Neuronal stem cell (in vitro differentiated cells): ENCODE results near the gene CEBPB.

Experiments
- DNase-seq: peaks from one replicate; pipeline ENCODE4 v3.0.0-alpha.2; 2013; ENCODE audit warnings: low spot score
- H2AFZ ChIP-seq: one replicate; pipeline ENCODE4 v1.6.1; 2013; ENCODE audit warnings: mild to moderate bottlenecking, low read length, inconsistent platforms
- H2AK5ac ChIP-seq: 2 replicates; pipeline ENCODE4 v1.6.1; 2013; ENCODE audit warnings: low read depth, mild to moderate bottlenecking, inconsistent platforms, low read length, moderate library complexity, mixed read lengths
- H2BK120ac ChIP-seq: 2 replicates; pipeline ENCODE4 v1.6.1; 2013; ENCODE audit warnings: low read depth, mild to moderate bottlenecking, inconsistent platforms, low read length, moderate library complexity, mixed read lengths
- H2BK12ac ChIP-seq: one replicate; pipeline ENCODE4 v1.6.1; 2013; ENCODE audit warnings: low read length, inconsistent platforms
- H2BK15ac ChIP-seq: 2 replicates; pipeline ENCODE4 v1.6.1; 2013; ENCODE audit warnings: mild to moderate bottlenecking, low read length, inconsistent platforms, mixed read lengths
- H2BK5ac ChIP-seq: one replicate; pipeline ENCODE4 v1.6.1; 2013; ENCODE audit warnings: inconsistent platforms, mild to moderate bottlenecking, low read length, moderate library complexity
- H3K14ac ChIP-seq: one replicate; pipeline ENCODE4 v1.6.1; 2013; ENCODE audit warnings: low read length, inconsistent platforms
- H3K18ac ChIP-seq: 2 replicates; pipeline ENCODE4 v1.6.1; 2013; ENCODE audit warnings: low read length, inconsistent platforms
- H3K23ac ChIP-seq: 2 replicates; pipeline ENCODE4 v1.6.1; 2013; ENCODE audit warnings: low read depth, mild to moderate bottlenecking, mixed read lengths, low read length, inconsistent platforms; ENCODE audit not compliant: poor library complexity
- H3K27ac ChIP-seq: replicated peaks from 3 replicates; pipeline ENCODE4 v1.5.1; 2013; ENCODE audit warnings: low read length, inconsistent platforms
- H3K27me3 ChIP-seq, 3 experiments: 2 replicates each; pipeline ENCODE4 v1.6.1; 2013; ENCODE audit warnings: low read length in 3 of 3, mild to moderate bottlenecking in 2 of 3, inconsistent platforms in 1 of 3, low read depth in 1 of 3, mixed read lengths in 1 of 3, moderate library complexity in 1 of 3; ENCODE audit not compliant: control insufficient read depth in 3 of 3, insufficient read depth in 3 of 3
- H3K36me3 ChIP-seq, 2 donors: replicated peaks in 1 of 2; 2 replicates each; pipeline ENCODE4 v1.6.1; 2013; ENCODE audit warnings: low read length in 2 of 2; ENCODE audit not compliant: control insufficient read depth in 2 of 2, insufficient read depth in 2 of 2
- H3K4ac ChIP-seq: 2 replicates; pipeline ENCODE4 v1.6.1; 2013; ENCODE audit warnings: inconsistent platforms, mild to moderate bottlenecking, low read length, moderate library complexity
- H3K4me1 ChIP-seq, 2 donors: 1 replicate in 1 of 2; 2 replicates in 1 of 2; pipeline ENCODE4 v1.6.1; 2013; ENCODE audit warnings: low read length in 2 of 2, low read depth in 1 of 2; ENCODE audit not compliant: control insufficient read depth in 2 of 2, insufficient read depth in 1 of 2
- H3K4me2 ChIP-seq: one replicate; pipeline ENCODE4 v1.6.1; 2013; ENCODE audit warnings: mild to moderate bottlenecking, low read length, inconsistent platforms; ENCODE audit not compliant: insufficient read depth, poor library complexity, severe bottlenecking
- H3K4me3 ChIP-seq, 2 donors: 2 replicates each; pipeline ENCODE4 v1.5.1; 2013; ENCODE audit warnings: low read length in 2 of 2, mild to moderate bottlenecking in 2 of 2, inconsistent platforms in 1 of 2, moderate library complexity in 1 of 2
- H3K79me1 ChIP-seq: one replicate; pipeline ENCODE4 v1.6.1; 2013; ENCODE audit warnings: low read depth, mild to moderate bottlenecking, inconsistent platforms, low read length, moderate library complexity
- H3K9ac ChIP-seq: one replicate; pipeline ENCODE4 v1.6.1; 2013; ENCODE audit warnings: mild to moderate bottlenecking, low read depth, low read length, inconsistent platforms; ENCODE audit not compliant: poor library complexity
- H3K9me3 ChIP-seq, 2 donors: replicated peaks in 1 of 2; 2 replicates each; pipeline versions ENCODE3 to v1.6.1; 2013; ENCODE audit warnings: low read length in 2 of 2, mild to moderate bottlenecking in 2 of 2, inconsistent platforms in 1 of 2, low read depth in 1 of 2, mixed read lengths in 1 of 2, moderate library complexity in 1 of 2; ENCODE audit not compliant: control insufficient read depth in 2 of 2, insufficient read depth in 1 of 2
- H4K8ac ChIP-seq: one replicate; pipeline ENCODE4 v1.6.1; 2013; ENCODE audit warnings: low read depth, mild to moderate bottlenecking, inconsistent platforms, low read length, moderate library complexity
- H4K91ac ChIP-seq: one replicate; pipeline ENCODE4 v1.6.1; 2013; ENCODE audit warnings: low read length, low read depth, mild to moderate bottlenecking, inconsistent platforms; ENCODE audit not compliant: poor library complexity
- WGBS, 2 donors: extraction: QIAGEN DNeasy Blood & Tissue Kit; methylation state at CpG; one replicate each; pipeline ENCODE4 v1.1.7; 2013; ENCODE audit warnings: missing lambda C conversion rate in 2 of 2, mixed read lengths in 1 of 2; ENCODE audit not compliant: insufficient read length in 2 of 2, insufficient replicate concordance in 1 of 2; ENCODE audit errors: extremely low coverage in 2 of 2; 5-methylcytosine and 5-hydroxymethylcytosine counted together

CEBPB gene

GRCh38 chr20:50188287-50188688, 2.3 kb upstream of the CEBPB start:
- no CpG with 5 or more reads among the region's 6 CpGs for WGBS, 2 donors
- peaks cover 7 to 8% of the 10 kb centered on the region in 2 donors for H3K4me1 ChIP-seq
- no peak overlapping the region for H3K27ac ChIP-seq
- H3K9ac ChIP-seq, result no peak overlapping the region
- no peak overlapping the region for H2BK5ac ChIP-seq
- H3K18ac ChIP-seq, result no peak overlapping the region
- H4K91ac ChIP-seq, result no peak overlapping the region
- peak overlapping the region; percentile 23 for H2AK5ac ChIP-seq
- no peak overlapping the region for H2AFZ ChIP-seq
- no peak overlapping the region for H2BK15ac ChIP-seq
- H3K4me2 ChIP-seq, result no peak overlapping the region
- H3K27me3 ChIP-seq, result peaks cover 0 to 24% (median 3%) of the 10 kb centered on the region in 3 experiments
- H3K79me1 ChIP-seq, result no peaks in the 10 kb centered on the region
- no peak overlapping the region for H3K4ac ChIP-seq
- H3K36me3 ChIP-seq, result no peaks in the 10 kb centered on the region
- H2BK12ac ChIP-seq, result no peak overlapping the region
- no peak overlapping the region for H2BK120ac ChIP-seq
- no peak overlapping the region for H3K4me3 ChIP-seq
- H3K14ac ChIP-seq, result no peak overlapping the region
- no peak overlapping the region for H4K8ac ChIP-seq
- DNase-seq, result no peak
- H3K23ac ChIP-seq, result no peak overlapping the region
- peaks cover 0 to 2% of the 10 kb centered on the region in 2 donors for H3K9me3 ChIP-seq

- peaks cover 0 to 2% of the 10 kb centered on the region in 2 donors for H3K9me3 ChIP-seq
- no peak overlapping the region for H3K4ac ChIP-seq
- H3K4me1 ChIP-seq, result peaks cover 10 to 11% of the 10 kb centered on the region in 2 donors
- H2BK15ac ChIP-seq, result no peak overlapping the region
- no peak overlapping the region for H3K27ac ChIP-seq
- H3K18ac ChIP-seq, result no peak overlapping the region
- WGBS, 2 donors, result no CpG with 5 or more reads among the region's 18 CpGs
- no peak overlapping the region for H3K14ac ChIP-seq
- H2BK12ac ChIP-seq, result no peak overlapping the region
- H2AFZ ChIP-seq, result no peak overlapping the region
- no peak overlapping the region for H3K23ac ChIP-seq
- H2BK5ac ChIP-seq, result no peak overlapping the region
- no peak overlapping the region for H4K8ac ChIP-seq
- DNase-seq, result no peak
- H3K27me3 ChIP-seq, result peaks cover 0 to 30% (median 3%) of the 10 kb centered on the region in 3 experiments
- no peaks in the 10 kb centered on the region for H3K79me1 ChIP-seq
- H3K4me2 ChIP-seq, result no peak overlapping the region
- no peaks in the 10 kb centered on the region for H3K36me3 ChIP-seq
- H3K4me3 ChIP-seq, result no peak overlapping the region
- peak overlapping the region; percentile 25 for H3K9ac ChIP-seq
- H2BK120ac ChIP-seq, result no peak overlapping the region
- H2AK5ac ChIP-seq, result peak overlapping the region; percentile 23
- no peak overlapping the region for H4K91ac ChIP-seq
Measured at GRCh38 chr20:50188879-50189680, 1.6 kb upstream of the CEBPB start.

- H2BK15ac ChIP-seq, result no peak overlapping the region
- H3K9me3 ChIP-seq, result peaks cover 0 to 2% of the 10 kb centered on the region in 2 donors
- peak overlapping the region; percentile 67 for H3K18ac ChIP-seq
- WGBS, 2 donors, result no CpG with 5 or more reads among the region's 29 CpGs
- H2BK5ac ChIP-seq, result no peak overlapping the region
- peaks cover 0 to 32% (median 3%) of the 10 kb centered on the region in 3 experiments for H3K27me3 ChIP-seq
- no peak overlapping the region for H2BK12ac ChIP-seq
- H2AK5ac ChIP-seq, result peak overlapping the region; percentile 23
- H3K9ac ChIP-seq, result no peak overlapping the region
- H4K91ac ChIP-seq, result no peak overlapping the region
- no peak overlapping the region for H3K27ac ChIP-seq
- DNase-seq, result no peak
- H2AFZ ChIP-seq, result peak overlapping the region; percentile 96
- no peak overlapping the region for H3K4ac ChIP-seq
- H3K36me3 ChIP-seq, result no peaks in the 10 kb centered on the region
- peak overlapping the region; percentile 65 to 69 for H3K4me3 ChIP-seq
- peak overlapping the region; percentile 25 for H4K8ac ChIP-seq
- no peak overlapping the region for H2BK120ac ChIP-seq
- H3K14ac ChIP-seq, result peak overlapping the region; percentile 42
- H3K4me2 ChIP-seq, result peak overlapping the region; percentile 31
- H3K4me1 ChIP-seq, result peaks cover 10 to 13% of the 10 kb centered on the region in 2 donors
- peaks cover 1% of the 10 kb centered on the region for H3K79me1 ChIP-seq
- H3K23ac ChIP-seq, result peak overlapping the region; percentile 86
Measured at GRCh38 chr20:50189681-50190250, 864 bp upstream of the CEBPB start.

- no peak overlapping the region for H2AK5ac ChIP-seq
- H3K4me1 ChIP-seq, result peaks cover 10 to 13% of the 10 kb centered on the region in 2 donors
- peak overlapping the region; percentile 69 to 83 for H3K4me3 ChIP-seq
- peaks cover 0 to 30% (median 3%) of the 10 kb centered on the region in 3 experiments for H3K27me3 ChIP-seq
- no peaks in the 10 kb centered on the region for H3K36me3 ChIP-seq
- H3K4me2 ChIP-seq, result peak overlapping the region; percentile 99
- H3K23ac ChIP-seq, result peak overlapping the region; percentile 94
- H3K27ac ChIP-seq, result no peak overlapping the region
- no peak overlapping the region for H3K14ac ChIP-seq
- H3K4ac ChIP-seq, result no peak overlapping the region
- no peak overlapping the region for H2BK5ac ChIP-seq
- H3K9ac ChIP-seq, result peak overlapping the region; percentile 34
- no peak overlapping the region for H4K91ac ChIP-seq
- peak overlapping the region; percentile 78 for H3K18ac ChIP-seq
- H2BK12ac ChIP-seq, result no peak overlapping the region
- peaks cover 1% of the 10 kb centered on the region for H3K79me1 ChIP-seq
- DNase-seq, result no peak
- H4K8ac ChIP-seq, result no peak overlapping the region
- no CpG with 5 or more reads among the region's 69 CpGs for WGBS, 2 donors
- H2AFZ ChIP-seq, result peak overlapping the region; percentile 96
- no peak overlapping the region for H2BK120ac ChIP-seq
- no peak overlapping the region for H2BK15ac ChIP-seq
- H3K9me3 ChIP-seq, result peaks cover 0 to 2% of the 10 kb centered on the region in 2 donors
Measured at GRCh38 chr20:50191065-50191543, 474 bp downstream of the CEBPB start.
